SU-DHL-6 (cell line): ENCODE measurements around the gene RUNX1.

Source experiments
- H2AFZ ChIP-seq: fragments of 200-600 bp; sonication (generic); 2 replicates; pipeline ENCODE4 v1.6.1; 2014; ENCODE audit warnings: low read depth, mild to moderate bottlenecking, moderate library complexity, mixed read lengths, antibody characterized with exemption, low read length; ENCODE audit not compliant: severe bottlenecking
- H3F3A ChIP-seq: fragments of 200-600 bp; shearing (Covaris generic); 2 replicates; pipeline ENCODE4 v1.6.0; 2016; ENCODE audit warnings: antibody characterized with exemption, mild to moderate bottlenecking; ENCODE audit not compliant: insufficient read depth
- H3K27ac ChIP-seq: fragments of 200-600 bp; sonication (generic); 2 replicates; pipeline ENCODE4 v1.5.1; 2016; ENCODE audit warnings: low read depth, mild to moderate bottlenecking, low read length, moderate library complexity, mixed read lengths
- H3K27me3 ChIP-seq: fragments of 200-600 bp; sonication (generic), shearing (Covaris generic); 2 replicates; pipeline ENCODE4 v1.6.0; 2014; ENCODE audit warnings: mild to moderate bottlenecking, low read length
- H3K36me3 ChIP-seq: fragments of 200-600 bp; sonication (generic); 2 replicates; pipeline ENCODE4 v1.6.1; 2014; ENCODE audit warnings: mild to moderate bottlenecking, low read length, mixed read lengths
- H3K4me2 ChIP-seq: fragments of 300-600, 200-600 bp; shearing (Covaris generic), sonication (generic); 2 replicates; pipeline ENCODE4 v1.6.0; 2014; ENCODE audit warnings: low read length, low read depth, mild to moderate bottlenecking; ENCODE audit not compliant: poor library complexity, severe bottlenecking
- H3K4me3 ChIP-seq: fragments of 200-600 bp; sonication (generic); 2 replicates; pipeline ENCODE4 v1.5.1; 2014; ENCODE audit warnings: antibody characterized with exemption, low read length, mild to moderate bottlenecking, mixed read lengths; ENCODE audit not compliant: insufficient read depth, poor library complexity, severe bottlenecking
- H3K79me2 ChIP-seq: fragments of 200-600 bp; sonication (generic); 2 replicates; pipeline ENCODE4 v1.6.1; 2014; ENCODE audit warnings: mild to moderate bottlenecking, low read length, moderate library complexity; ENCODE audit not compliant: insufficient read depth
- H3K9ac ChIP-seq: fragments of 200-600 bp; sonication (generic); 2 replicates; pipeline ENCODE4 v1.7.0; 2014; ENCODE audit warnings: mild to moderate bottlenecking, low read length
- H3K9me2 ChIP-seq: fragments of 200-600 bp; sonication (generic); replicated peaks from 2 replicates; pipeline ENCODE4 v1.6.1; 2014; ENCODE audit warnings: low read length; ENCODE audit not compliant: insufficient read depth
- H3K9me3 ChIP-seq: fragments of 200-600 bp; sonication (generic); 2 replicates; pipeline ENCODE4 v1.6.1; 2014; ENCODE audit warnings: low read length, mixed read lengths; ENCODE audit not compliant: insufficient read depth
- H4K20me1 ChIP-seq: fragments of 200-600 bp; sonication (generic); 2 replicates; pipeline ENCODE4 v1.6.1; 2014; ENCODE audit warnings: low read depth, mild to moderate bottlenecking, antibody characterized with exemption, low read length, moderate library complexity, mixed read lengths
- EZH2phosphoT487 ChIP-seq: fragments of 200-600 bp; sonication (generic), shearing (Covaris generic); conservative IDR thresholded peaks from 2 replicates; pipeline ENCODE4 v1.6.1; 2018; ENCODE audit warnings: mild to moderate bottlenecking, antibody characterized with exemption, low read length, moderate library complexity, mixed read lengths
- TF ChIP-seq, protein P1 (sequence below): fragments of 200-600 bp; sonication (generic); IDR thresholded peaks from one replicate; pipeline ENCODE4 v1.5.1; 2017; ENCODE audit warnings: antibody characterized with exemption, mild to moderate bottlenecking, low read length, moderate library complexity; ENCODE audit not compliant: insufficient read depth, poor library complexity, severe bottlenecking

Gene RUNX1

GRCh38 chr21:35051287-35051818 lies 2.3 kb upstream of the RUNX1 start:
- peak overlapping the region; percentile 90 for H3K4me2 ChIP-seq
- H3K27me3 ChIP-seq: no peaks in the 10 kb centered on the region
- H3K9me2 ChIP-seq: no peaks in the 10 kb centered on the region
- peak overlapping the region; percentile 98 for H3K27ac ChIP-seq
- peaks cover 31% of the 10 kb centered on the region for H3F3A ChIP-seq
- H3K9me3 ChIP-seq: no peaks in the 10 kb centered on the region
- H2AFZ ChIP-seq: peak overlapping the region; percentile 54
- TF ChIP-seq, protein P1, sequence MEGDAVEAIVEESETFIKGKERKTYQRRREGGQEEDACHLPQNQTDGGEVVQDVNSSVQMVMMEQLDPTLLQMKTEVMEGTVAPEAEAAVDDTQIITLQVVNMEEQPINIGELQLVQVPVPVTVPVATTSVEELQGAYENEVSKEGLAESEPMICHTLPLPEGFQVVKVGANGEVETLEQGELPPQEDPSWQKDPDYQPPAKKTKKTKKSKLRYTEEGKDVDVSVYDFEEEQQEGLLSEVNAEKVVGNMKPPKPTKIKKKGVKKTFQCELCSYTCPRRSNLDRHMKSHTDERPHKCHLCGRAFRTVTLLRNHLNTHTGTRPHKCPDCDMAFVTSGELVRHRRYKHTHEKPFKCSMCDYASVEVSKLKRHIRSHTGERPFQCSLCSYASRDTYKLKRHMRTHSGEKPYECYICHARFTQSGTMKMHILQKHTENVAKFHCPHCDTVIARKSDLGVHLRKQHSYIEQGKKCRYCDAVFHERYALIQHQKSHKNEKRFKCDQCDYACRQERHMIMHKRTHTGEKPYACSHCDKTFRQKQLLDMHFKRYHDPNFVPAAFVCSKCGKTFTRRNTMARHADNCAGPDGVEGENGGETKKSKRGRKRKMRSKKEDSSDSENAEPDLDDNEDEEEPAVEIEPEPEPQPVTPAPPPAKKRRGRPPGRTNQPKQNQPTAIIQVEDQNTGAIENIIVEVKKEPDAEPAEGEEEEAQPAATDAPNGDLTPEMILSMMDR: peak; percentile 71
- no peak for TF ChIP-seq EZH2phosphoT487
- peaks cover 24% of the 10 kb centered on the region for H3K79me2 ChIP-seq
- H3K4me3 ChIP-seq: no peak overlapping the region
- H4K20me1 ChIP-seq: no peaks in the 10 kb centered on the region; the same call in 1 of the 2 replicates
- no peaks in the 10 kb centered on the region for H3K36me3 ChIP-seq
- H3K9ac ChIP-seq: peak overlapping the region; percentile 76

DNA sequence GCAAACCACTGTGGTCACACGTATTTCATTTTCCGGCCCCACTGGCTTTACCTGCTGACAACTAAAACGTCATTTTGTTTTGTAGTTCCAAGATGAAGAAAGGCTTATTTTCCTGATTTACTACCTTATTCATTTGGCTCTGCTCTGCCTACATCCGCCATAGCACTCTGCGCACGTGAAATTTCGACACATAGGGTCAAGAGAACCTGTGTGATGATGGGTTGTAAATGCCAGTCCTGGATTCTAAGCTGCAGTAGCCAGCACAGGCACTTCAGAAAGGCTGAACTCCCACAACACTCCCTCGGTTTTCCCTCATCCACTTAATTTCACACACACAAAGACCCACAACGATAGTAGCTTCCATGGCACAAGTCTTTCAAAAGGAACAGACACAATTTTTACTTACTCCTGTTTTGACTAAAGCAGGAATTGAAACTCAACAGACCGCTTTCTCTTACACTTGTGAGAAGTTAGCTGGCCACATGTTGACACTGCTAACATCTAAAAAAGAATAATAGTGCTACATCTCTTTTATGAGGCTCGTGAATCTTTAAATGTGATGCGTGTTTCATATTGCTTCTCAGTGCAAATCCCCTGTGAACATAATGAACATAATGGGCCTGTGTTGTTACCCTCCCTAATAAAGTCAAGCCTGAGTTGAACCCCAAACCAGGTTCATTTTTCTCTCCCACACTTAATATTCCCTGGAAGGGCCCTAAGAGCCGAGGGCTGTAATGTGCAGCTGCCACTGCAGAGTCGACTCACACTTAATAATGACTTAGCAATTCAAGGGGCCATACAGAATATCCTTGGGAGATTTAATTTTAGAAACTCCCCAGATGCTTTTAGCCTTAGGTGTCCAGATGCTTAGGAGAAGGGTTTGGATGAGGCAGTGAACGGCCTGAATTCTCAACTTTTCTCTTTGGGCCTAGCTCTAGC lies 1.5 kb upstream of the RUNX1 start:
- Histone ChIP-seq H3K27ac (peak overlapping the region; percentile 98), H3K4me2 (peak overlapping the region; percentile 90), H3K4me3 (peak overlapping the region; percentile 45), H3K9me2 (no peaks in the 10 kb centered on the region), H3F3A (peaks cover 31% of the 10 kb centered on the region), H3K79me2 (peaks cover 32% of the 10 kb centered on the region), H3K9ac (peak overlapping the region; percentile 76), H3K9me3 (no peaks in the 10 kb centered on the region), H2AFZ (peak overlapping the region; percentile 54), H3K36me3 (no peaks in the 10 kb centered on the region), H3K27me3 (no peaks in the 10 kb centered on the region), H4K20me1 (no peaks in the 10 kb centered on the region; the same call in 1 of the 2 replicates)
- TF ChIP-seq EZH2phosphoT487: no peak
- TF ChIP-seq, protein P1: no peak

DNA sequence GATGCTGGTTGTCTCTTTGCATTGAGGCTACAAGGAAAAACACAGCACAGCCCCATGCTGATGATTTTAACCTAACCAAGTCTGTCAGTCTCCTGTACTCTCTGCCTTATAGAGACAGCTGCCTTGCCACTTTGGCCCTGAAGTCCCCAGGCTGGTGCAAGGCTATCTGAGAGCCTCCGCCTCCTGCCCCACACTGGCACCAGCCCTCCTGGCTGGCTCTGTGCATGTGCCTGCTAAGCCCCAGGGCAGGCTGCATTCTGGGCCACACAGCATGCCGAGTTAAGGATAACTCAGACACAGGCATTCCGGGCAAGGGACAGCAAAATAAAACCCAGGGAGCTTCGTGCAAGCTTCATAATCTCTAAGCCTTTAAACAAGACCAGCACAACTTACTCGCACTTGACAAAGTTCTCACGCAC lies 910 bp downstream of the RUNX1 start:
- Histone ChIP-seq H4K20me1 (no peaks in the 10 kb centered on the region; the same call in 1 of the 2 replicates), H3K4me3 (peak overlapping the region; percentile 85), H3K9ac (peak overlapping the region; percentile 76), H3K9me3 (no peaks in the 10 kb centered on the region), H3K9me2 (no peaks in the 10 kb centered on the region), H3K27ac (peak overlapping the region; percentile 98), H3F3A (peaks cover 31% of the 10 kb centered on the region), H3K36me3 (0 out of 2 replicates have a peak, but pooled peaks cover 5% of the 10 kb centered on the region), H3K4me2 (peak overlapping the region; percentile 90), H3K79me2 (peaks cover 56% of the 10 kb centered on the region), H3K27me3 (no peaks in the 10 kb centered on the region), H2AFZ (no peak overlapping the region)
- no peak for TF ChIP-seq EZH2phosphoT487
- TF ChIP-seq, protein P1: no peak
